ENCODE results near the gene ADIPOR2. TPM values are rescaled to one million over a fixed set of nuclear protein-coding genes. Genes with fewer than 3 reads are reported as not detected.

The ADIPOR2 gene
- total and polyA plus RNA-seq, 10 of the 15 experiments (the other 5 are each of a cell fraction or from before 2014, with no cell fraction given): 8.6 to 65.0 (median 38.0) TPM

- Histone ChIP-seq H2AFZ (ENCODE audit: control insufficient read depth, low read depth, low read length) (no peak overlapping the region), H3K9me3 (replicated peaks; ENCODE audit: control insufficient read depth, insufficient read depth, low read length) (peaks cover 13% of the 10 kb centered on the region), H3K79me2 (ENCODE audit: control insufficient read depth, insufficient read depth, low read length) (peaks cover 47% of the 10 kb centered on the region), H3K9ac (ENCODE audit: control insufficient read depth, insufficient read depth, low read length) (no peak overlapping the region), H3K36me3 (ENCODE audit: control insufficient read depth in 2 of 2, insufficient read depth in 2 of 2, low read length in 1 of 2) (peaks cover 1 to 7% of the 10 kb centered on the region in 2 experiments; a peak in 2 of 4 replicates), H3K4me2 (ENCODE audit: control insufficient read depth, insufficient read depth) (no peak overlapping the region), H3K27ac (ENCODE audit: control insufficient read depth, insufficient read depth) (no peak overlapping the region), H3K27me3 (replicated peaks in 1 of 2; ENCODE audit: control insufficient read depth in 2 of 2, insufficient read depth in 2 of 2, low read length in 1 of 2) (no peaks in the 10 kb centered on the region), H4K20me1 (ENCODE audit: control insufficient read depth, insufficient read depth) (no peaks in the 10 kb centered on the region), H3K4me1 (ENCODE audit: control insufficient read depth, insufficient read depth, low read length) (peaks cover 4% of the 10 kb centered on the region; the same call in 1 of the 2 replicates), H3K4me3 (no peak overlapping the region)
- DNase-seq (ENCODE audit: low read depth, low spot score) (no peak), FAIRE-seq (no peak), ATAC-seq (no peak)
- intact Hi-C loops (cut with micrococcal nuclease; ENCODE audit: unreplicated experiment): loop anchor here (5.0 kb wide), 1 partner anchor 53 kb away; the partner anchor contains the start of gene ADIPOR2
- 95% methylated on average over 2 of the region's 2 CpGs for WGBS (ENCODE audit: insufficient coverage, insufficient replicate concordance, low lambda C conversion rate, missing lambda C conversion rate)
- in situ Hi-C loops (cut with MboI): no loop called here
- POLR2A ChIA-PET: no interaction called here
- TF ChIP-seq BCL11A (IDR thresholded peaks at IDR 0.05; ENCODE audit: low read depth, low read length) (no peak), ZBED1 (IDR thresholded peaks at IDR 0.05; ENCODE audit: borderline replicate concordance) (no peak), SRF (IDR thresholded peaks at IDR 0.05; ENCODE audit: low read depth in 2 of 2, low read length in 2 of 2) (no peak), ASH2L (IDR thresholded peaks at IDR 0.05; ENCODE audit: borderline replicate concordance, low read depth) (no peak), YBX1 (IDR thresholded peaks at IDR 0.05) (no peak), CEBPZ (IDR thresholded peaks at IDR 0.05; ENCODE audit: low read depth, low read length) (no peak), NBN (IDR thresholded peaks at IDR 0.05) (no peak), USF1 (IDR thresholded peaks at IDR 0.05; ENCODE audit: borderline replicate concordance, extremely low read length, insufficient read depth, low read depth, low read length) (no peak), ETV6 (conservative IDR thresholded peaks at IDR 0.05 in 1 of 2, IDR thresholded peaks at IDR 0.05 in 1 of 2; ENCODE audit: borderline replicate concordance in 1 of 2, low read depth in 1 of 2) (no peak), FOS (IDR thresholded peaks at IDR 0.05; ENCODE audit: borderline replicate concordance, extremely low read depth, insufficient read length) (no peak), IKZF1 (conservative IDR thresholded peaks at IDR 0.05) (no peak), HDGF (IDR thresholded peaks at IDR 0.05) (no peak), SMAD1 (IDR thresholded peaks at IDR 0.05; ENCODE audit: low read depth, partially characterized antibody) (no peak), ESRRA (IDR thresholded peaks at IDR 0.05; ENCODE audit: low read length) (no peak), TCF7 (IDR thresholded peaks at IDR 0.05; ENCODE audit: borderline replicate concordance) (no peak), CBFB (IDR thresholded peaks at IDR 0.05; ENCODE audit: low read depth) (no peak), NR2C2 (IDR thresholded peaks at IDR 0.05; ENCODE audit: borderline replicate concordance, control insufficient read depth, insufficient read length, low read depth) (no peak), MTA2 (IDR thresholded peaks at IDR 0.05; ENCODE audit: low read depth) (no peak)
- no TSS peak for BruUV-seq (replicated peaks)
- SMC1A ChIA-PET (ENCODE audit: uncharacterized antibody, unreplicated experiment): no interaction called here
- CTCF ChIA-PET: no interaction called here
- RAD21 ChIA-PET (ENCODE audit: unreplicated experiment): no interaction called here
Measured at GRCh38 chr12:1744932-1745331, 54.1 kb downstream of the ADIPOR2 start.

Measured in GM12878 (cell line).